T follicular helper cell (primary cell): ENCODE data around the gene TSPEAR.

ENCODE experiments used
- DNase-seq: peaks from one replicate; pipeline ENCODE4 v3.0.0-alpha.2; 2020; ENCODE audit warnings: low read depth

Gene TSPEAR

GRCh38 chr21:44741921-44742320 lies 30.5 kb upstream of the TSPEAR start:
- DNase-seq, result no peak

- DNase-seq, result no peak
Observed at GRCh38 chr21:44740742-44741141, 29.4 kb upstream of the TSPEAR start.

GRCh38 chr21:44739316-44739715 lies 27.9 kb upstream of the TSPEAR start:
- no peak for DNase-seq

GRCh38 chr21:44738621-44739020 lies 27.2 kb upstream of the TSPEAR start:
- DNase-seq, result no peak

- DNase-seq, result no peak
Observed at GRCh38 chr21:44737706-44738354, 26.5 kb upstream of the TSPEAR start.

- DNase-seq, result no peak
Observed at GRCh38 chr21:44736291-44737004, 25.1 kb upstream of the TSPEAR start.

GRCh38 chr21:44735821-44736220 lies 24.4 kb upstream of the TSPEAR start:
- DNase-seq, result no peak

GRCh38 chr21:44734841-44735240 lies 23.5 kb upstream of the TSPEAR start:
- DNase-seq, result no peak

GRCh38 chr21:44734026-44734745 lies 22.8 kb upstream of the TSPEAR start:
- DNase-seq, result no peak

GRCh38 chr21:44732956-44733355 lies 21.6 kb upstream of the TSPEAR start:
- DNase-seq, result no peak

- no peak for DNase-seq
Observed at GRCh38 chr21:44732263-44732662, 20.9 kb upstream of the TSPEAR start.

- DNase-seq, result no peak
Observed at GRCh38 chr21:44730951-44731579, 19.7 kb upstream of the TSPEAR start.

GRCh38 chr21:44730028-44730395 lies 18.6 kb upstream of the TSPEAR start:
- no peak for DNase-seq

- DNase-seq, result no peak
Observed at GRCh38 chr21:44729336-44730027, 18.1 kb upstream of the TSPEAR start.

GRCh38 chr21:44728716-44729115 lies 17.3 kb upstream of the TSPEAR start:
- DNase-seq, result no peak

GRCh38 chr21:44727757-44728156 lies 16.4 kb upstream of the TSPEAR start:
- no peak for DNase-seq

GRCh38 chr21:44727321-44727720 lies 15.9 kb upstream of the TSPEAR start:
- DNase-seq, result no peak

GRCh38 chr21:44726826-44727225 lies 15.5 kb upstream of the TSPEAR start:
- DNase-seq, result no peak

GRCh38 chr21:44724926-44725325 lies 13.6 kb upstream of the TSPEAR start:
- DNase-seq, result no peak

- DNase-seq, result no peak
Observed at GRCh38 chr21:44724196-44724595, 12.8 kb upstream of the TSPEAR start.

GRCh38 chr21:44723177-44724131 lies 12.1 kb upstream of the TSPEAR start:
- no peak for DNase-seq
